ENCODE results near the gene MUS81.
"Not testable (repeated sequence)": the region's sequence is repeated elsewhere in the genome, so short reads cannot be mapped to it uniquely, and the experiment has no call there.

Gene MUS81

GRCh38 chr11:65844231-65844872 lies 15.9 kb upstream of the MUS81 start:
- ATAC-seq (ENCODE audit: insufficient read depth, low read depth) (no peak), DNase-seq (no peak)
- H4K20me1 ChIP-seq (ENCODE audit: insufficient read depth, low read length), result no peaks in the 10 kb centered on the region
- no peaks in the 10 kb centered on the region for H3K4me1 ChIP-seq (ENCODE audit: insufficient read depth, low read length)
- no peak overlapping the region for H3K27ac ChIP-seq (ENCODE audit: low read length)
- no peak for TF ChIP-seq EZH2 (IDR thresholded peaks at IDR 0.05; ENCODE audit: borderline replicate concordance, low read depth, low read length, severe bottlenecking)
- no peak for TF ChIP-seq CTCF (IDR thresholded peaks at IDR 0.05; ENCODE audit: borderline replicate concordance, extremely low read depth, low read length, poor library complexity, severe bottlenecking)
- no peaks in the 10 kb centered on the region for H3K79me2 ChIP-seq (ENCODE audit: insufficient read depth, low read length)
- H3K4me3 ChIP-seq (ENCODE audit: low read depth in 1 of 2, low read length in 2 of 2), result no peak overlapping the region
- H3K27me3 ChIP-seq (ENCODE audit: insufficient read depth, low read length, poor library complexity), result no peaks in the 10 kb centered on the region
- H3K9me3 ChIP-seq (ENCODE audit: insufficient read depth, low read length, severe bottlenecking), result no peaks in the 10 kb centered on the region
- H3K4me2 ChIP-seq (ENCODE audit: insufficient read depth, low read length), result no peak overlapping the region
- H3K9ac ChIP-seq (ENCODE audit: low read depth, low read length), result no peak overlapping the region
- no peak overlapping the region for H2AFZ ChIP-seq (ENCODE audit: low read depth, low read length)
- H3K36me3 ChIP-seq (ENCODE audit: insufficient read depth, low read length), result no peaks in the 10 kb centered on the region

GRCh38 chr11:65847746-65848145 lies 12.5 kb upstream of the MUS81 start:
- TF ChIP-seq CTCF (IDR thresholded peaks at IDR 0.05; ENCODE audit: borderline replicate concordance, extremely low read depth, low read length, poor library complexity, severe bottlenecking), result no peak
- TF ChIP-seq EZH2 (IDR thresholded peaks at IDR 0.05; ENCODE audit: borderline replicate concordance, low read depth, low read length, severe bottlenecking), result no peak
- H3K9ac ChIP-seq (ENCODE audit: low read depth, low read length), result no peak overlapping the region
- no peaks in the 10 kb centered on the region for H3K9me3 ChIP-seq (ENCODE audit: insufficient read depth, low read length, severe bottlenecking)
- H3K27ac ChIP-seq (ENCODE audit: low read length), result no peak overlapping the region
- ATAC-seq (ENCODE audit: insufficient read depth, low read depth) (no peak), DNase-seq (no peak)
- no peak overlapping the region for H3K4me2 ChIP-seq (ENCODE audit: insufficient read depth, low read length)
- peaks cover 15% of the 10 kb centered on the region for H3K36me3 ChIP-seq (ENCODE audit: insufficient read depth, low read length)
- no peaks in the 10 kb centered on the region for H3K27me3 ChIP-seq (ENCODE audit: insufficient read depth, low read length, poor library complexity)
- no peaks in the 10 kb centered on the region for H3K4me1 ChIP-seq (ENCODE audit: insufficient read depth, low read length)
- no peak overlapping the region for H3K4me3 ChIP-seq (ENCODE audit: low read depth in 1 of 2, low read length in 2 of 2)
- H4K20me1 ChIP-seq (ENCODE audit: insufficient read depth, low read length), result peaks cover 20% of the 10 kb centered on the region; the same call in 1 of the 2 replicates
- H2AFZ ChIP-seq (ENCODE audit: low read depth, low read length), result no peak overlapping the region
- no peaks in the 10 kb centered on the region for H3K79me2 ChIP-seq (ENCODE audit: insufficient read depth, low read length)

- ATAC-seq (ENCODE audit: insufficient read depth, low read depth), result not testable (repeated sequence)
These were observed 11.5 kb upstream of the MUS81 start for GRCh38 chr11:65848693-65849092.

GRCh38 chr11:65849366-65849765 lies 10.9 kb upstream of the MUS81 start:
- H4K20me1 ChIP-seq (ENCODE audit: insufficient read depth, low read length), result peaks cover 37% of the 10 kb centered on the region
- no peak for DNase-seq
- no peaks in the 10 kb centered on the region for H3K4me1 ChIP-seq (ENCODE audit: insufficient read depth, low read length)

More at GRCh38 chr11:65848693-65849092, 11.5 kb upstream of the MUS81 start:
- H3K4me2 ChIP-seq (ENCODE audit: insufficient read depth, low read length); H2AFZ ChIP-seq (ENCODE audit: low read depth, low read length); H3K9ac ChIP-seq (ENCODE audit: low read depth, low read length); H3K4me3 ChIP-seq (ENCODE audit: low read depth in 1 of 2, low read length in 2 of 2); H3K27me3 ChIP-seq (ENCODE audit: insufficient read depth, low read length, poor library complexity); H3K27ac ChIP-seq (ENCODE audit: low read length); H3K9me3 ChIP-seq (ENCODE audit: insufficient read depth, low read length, severe bottlenecking); DNase-seq; H3K79me2 ChIP-seq (ENCODE audit: insufficient read depth, low read length); H3K4me1 ChIP-seq (ENCODE audit: insufficient read depth, low read length): not testable (repeated sequence)
- Histone ChIP-seq H4K20me1 (ENCODE audit: insufficient read depth, low read length) (peaks cover 30% of the 10 kb centered on the region), H3K36me3 (ENCODE audit: insufficient read depth, low read length) (peaks cover 25% of the 10 kb centered on the region)

More at GRCh38 chr11:65849366-65849765, 10.9 kb upstream of the MUS81 start:
- H2AFZ ChIP-seq (ENCODE audit: low read depth, low read length), result no peak overlapping the region
- no peak overlapping the region for H3K4me3 ChIP-seq (ENCODE audit: low read depth in 1 of 2, low read length in 2 of 2)
- no peaks in the 10 kb centered on the region for H3K27me3 ChIP-seq (ENCODE audit: insufficient read depth, low read length, poor library complexity)
- TF ChIP-seq CTCF (IDR thresholded peaks at IDR 0.05; ENCODE audit: borderline replicate concordance, extremely low read depth, low read length, poor library complexity, severe bottlenecking) (no peak), EZH2 (IDR thresholded peaks at IDR 0.05; ENCODE audit: borderline replicate concordance, low read depth, low read length, severe bottlenecking) (no peak)
- H3K9me3 ChIP-seq (ENCODE audit: insufficient read depth, low read length, severe bottlenecking), result no peaks in the 10 kb centered on the region
- no peak overlapping the region for H3K27ac ChIP-seq (ENCODE audit: low read length)
- no peak for ATAC-seq (ENCODE audit: insufficient read depth, low read depth)
- H3K9ac ChIP-seq (ENCODE audit: low read depth, low read length), result no peak overlapping the region
- peaks cover 5% of the 10 kb centered on the region for H3K79me2 ChIP-seq (ENCODE audit: insufficient read depth, low read length)
- H3K4me2 ChIP-seq (ENCODE audit: insufficient read depth, low read length), result no peak overlapping the region
- peaks cover 31% of the 10 kb centered on the region for H3K36me3 ChIP-seq (ENCODE audit: insufficient read depth, low read length)
